ENCODE measurements around the gene MARCKS.

- TF ChIP-seq ZFP36 (IDR thresholded peaks at IDR 0.05; ENCODE audit: borderline replicate concordance, partially characterized antibody) (no peak), EP300 (IDR thresholded peaks at IDR 0.05) (no peak)
These were observed 38.6 kb upstream of the MARCKS start for GRCh38 chr6:113818578-113818977.

Measured in A549 (cell line).